Hepatocyte (in vitro differentiated cells): ENCODE data around the gene FXYD2.

Source experiments
- CTCF ChIP-seq: fragments of 200-600 bp; sonication (generic); IDR thresholded peaks from 2 replicates; pipeline ENCODE4 v1.5.1; 2016; ENCODE audit warnings: antibody characterized with exemption, mild to moderate bottlenecking; ENCODE audit not compliant: poor library complexity
- EZH2 ChIP-seq: fragments of 200-600 bp; sonication (generic); IDR thresholded peaks from 2 replicates; pipeline ENCODE4 v1.6.1; 2016; ENCODE audit warnings: antibody characterized with exemption, mild to moderate bottlenecking, borderline replicate concordance
- EZH2phosphoT487 ChIP-seq: fragments of 200-600 bp; sonication (generic); IDR thresholded peaks from one replicate; pipeline ENCODE4 v1.6.1; 2018; ENCODE audit warnings: antibody characterized with exemption, mild to moderate bottlenecking, low read depth, moderate library complexity; ENCODE audit not compliant: unreplicated experiment, severe bottlenecking

- TF ChIP-seq CTCF = no peak
- TF ChIP-seq EZH2 = no peak
- no peak for TF ChIP-seq EZH2phosphoT487
Measured at GRCh38 chr11:117829369-117829725, 4.8 kb upstream of the FXYD2 start.
